GM08714 (cell line): ENCODE measurements around the gene PLPP3.

ENCODE experiments used
- H3K4me3 ChIP-seq: fragments of 200-500 bp; sonication (Bioruptor generic); 2 replicates; pipeline ENCODE4 v1.5.1; 2014; ENCODE audit warnings: mild to moderate bottlenecking, low read length, inconsistent platforms
- ZNF274 ChIP-seq: IDR thresholded peaks from 2 replicates; pipeline ENCODE4 v1.6.1; 2012; ENCODE audit warnings: mild to moderate bottlenecking, low read depth, low read length

PLPP3 gene

GRCh38 chr1:56450004-56450666 lies 129.2 kb downstream of the PLPP3 start:
- no peak overlapping the region for H3K4me3 ChIP-seq
- no peak for TF ChIP-seq ZNF274

- H3K4me3 ChIP-seq = no peak overlapping the region
- TF ChIP-seq ZNF274 = no peak
Measured at GRCh38 chr1:56448529-56449300, 130.6 kb downstream of the PLPP3 start.

GRCh38 chr1:56447823-56448222 lies 131.5 kb downstream of the PLPP3 start:
- no peak for TF ChIP-seq ZNF274
- no peak overlapping the region for H3K4me3 ChIP-seq

GRCh38 chr1:56446531-56447098 lies 132.7 kb downstream of the PLPP3 start:
- H3K4me3 ChIP-seq = no peak overlapping the region
- TF ChIP-seq ZNF274 = no peak

GRCh38 chr1:56444960-56445646 lies 134.3 kb downstream of the PLPP3 start:
- H3K4me3 ChIP-seq = no peak overlapping the region
- TF ChIP-seq ZNF274 = no peak
